Epidermal melanocyte (primary cell): ENCODE results near the gene MRPL23.

Source experiments
- DNase-seq: peaks from one replicate; pipeline ENCODE4 v3.0.0; 2011; ENCODE audit warnings: low spot score; ENCODE audit not compliant: insufficient read length

Gene MRPL23

DNA sequence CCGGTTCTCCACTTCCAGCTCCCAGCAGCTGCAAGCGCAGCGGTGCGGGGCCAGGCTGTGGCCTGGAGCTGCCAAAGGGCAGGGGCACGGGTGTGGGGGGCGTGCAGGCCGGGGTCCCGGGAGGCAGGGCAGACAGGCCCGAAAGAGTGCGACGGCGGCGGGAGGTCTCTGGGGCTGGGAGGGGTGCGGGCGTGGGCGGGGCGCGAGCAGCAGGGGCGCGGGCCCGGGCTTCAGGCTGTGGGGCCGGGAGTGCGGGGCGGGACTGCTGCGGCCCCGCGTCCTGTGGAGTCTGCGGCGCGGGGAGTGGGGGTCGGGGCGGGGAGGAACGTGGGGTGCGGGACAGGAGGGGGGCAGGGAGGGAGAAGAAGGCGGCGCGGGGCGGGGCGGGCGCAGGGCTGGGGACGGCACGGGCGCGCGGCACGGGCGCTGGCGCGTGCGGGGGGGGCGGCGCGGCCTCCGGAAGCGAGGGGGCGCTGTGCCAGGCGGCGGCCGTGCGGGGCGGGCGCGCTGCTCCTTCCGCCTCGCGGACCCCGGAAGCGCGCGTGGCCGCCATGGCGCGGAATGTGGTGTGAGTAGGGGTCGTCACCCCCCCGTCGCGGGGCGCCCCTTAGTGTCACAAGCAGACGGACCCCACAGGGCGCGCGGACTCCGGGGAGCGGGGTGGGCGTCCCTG, at the start of gene MRPL23:
TSS of gene MRPL23 (plus strand) at position 521 of the 673 bp plus-strand sequence. CDS start at position 552, 31 bp downstream.
- DNase-seq: no peak

DNA sequence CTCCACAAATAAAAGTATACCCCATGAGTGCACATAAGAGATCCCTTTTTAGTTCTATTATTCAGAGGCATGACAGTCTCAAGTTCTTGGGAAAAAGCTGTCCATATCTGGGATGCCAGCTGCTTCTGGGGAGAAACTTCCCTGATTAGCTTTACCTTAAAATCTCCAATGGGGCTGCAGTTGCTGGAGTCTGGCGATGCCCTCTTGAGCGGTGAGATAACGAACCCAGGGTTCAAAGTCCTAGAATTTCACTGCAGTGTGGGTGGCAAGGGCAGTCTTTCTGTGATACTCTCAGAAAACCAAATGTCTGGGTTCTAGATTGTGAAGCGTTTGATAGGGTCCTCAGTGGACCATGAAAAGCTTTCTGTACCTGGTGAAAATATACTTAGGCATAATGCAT, 48.0 kb upstream of the MRPL23 start:
- DNase-seq: no peak

DNA sequence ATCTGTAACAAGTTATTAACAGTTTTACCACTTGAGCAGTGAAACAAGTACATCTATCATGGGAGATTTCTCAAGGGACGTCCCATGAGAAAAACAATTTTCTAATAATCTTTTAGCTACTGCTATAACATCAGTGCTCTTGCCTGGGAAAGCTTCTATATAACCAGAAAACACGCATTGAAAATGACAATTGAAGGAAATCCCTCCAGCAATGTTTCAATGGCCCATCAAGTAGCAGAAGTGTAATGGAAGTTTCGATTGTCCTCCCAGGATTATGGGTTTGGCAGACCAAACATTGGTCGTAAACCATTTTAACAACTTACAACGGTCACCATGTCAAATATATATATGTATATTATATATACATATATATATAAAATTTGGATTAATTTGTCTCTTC, 47.4 kb upstream of the MRPL23 start:
- DNase-seq: no peak

- no peak for DNase-seq
These were observed 41.0 kb upstream of the MRPL23 start for GRCh38 chr11:1906181-1906580.

DNA sequence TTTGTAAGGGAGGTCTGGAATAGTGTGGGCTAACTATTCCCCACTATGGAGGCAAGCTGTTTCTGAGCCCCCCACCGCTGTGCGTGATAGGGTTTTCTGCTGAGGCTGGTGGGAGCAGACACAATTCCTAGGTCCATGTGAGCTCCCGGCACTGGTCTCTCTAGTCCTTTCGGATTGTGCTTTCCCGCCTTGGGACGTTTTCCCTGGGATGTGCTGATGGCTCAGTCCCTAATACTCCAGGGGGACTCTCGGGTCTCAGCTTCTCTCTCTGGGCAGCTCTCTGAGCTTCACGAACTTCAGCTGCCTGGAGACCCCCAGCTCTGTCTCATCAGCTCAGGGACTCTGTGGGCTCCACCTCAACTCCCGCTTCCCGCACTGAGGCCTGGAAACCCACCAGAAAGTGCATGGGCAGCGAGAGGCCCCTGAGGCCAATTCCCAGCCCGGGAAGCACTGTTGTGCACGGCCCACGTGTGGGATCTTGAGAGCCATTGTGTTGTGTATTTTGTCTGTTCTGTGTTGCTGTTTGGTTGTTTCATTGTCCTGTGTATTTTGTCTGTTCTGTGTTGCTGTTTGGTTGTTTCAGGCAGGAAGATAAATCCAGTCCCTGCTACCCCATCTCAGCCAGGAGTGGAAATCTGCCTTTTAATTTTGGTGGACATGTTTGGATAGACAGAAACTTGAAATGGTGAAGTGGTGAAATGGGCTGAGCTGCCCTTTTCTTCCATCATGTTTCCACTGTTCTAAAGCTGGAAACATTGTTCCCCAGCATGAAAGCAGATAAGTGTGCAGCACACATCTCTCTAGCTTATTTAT, 40.3 kb upstream of the MRPL23 start:
- no peak for DNase-seq

DNA sequence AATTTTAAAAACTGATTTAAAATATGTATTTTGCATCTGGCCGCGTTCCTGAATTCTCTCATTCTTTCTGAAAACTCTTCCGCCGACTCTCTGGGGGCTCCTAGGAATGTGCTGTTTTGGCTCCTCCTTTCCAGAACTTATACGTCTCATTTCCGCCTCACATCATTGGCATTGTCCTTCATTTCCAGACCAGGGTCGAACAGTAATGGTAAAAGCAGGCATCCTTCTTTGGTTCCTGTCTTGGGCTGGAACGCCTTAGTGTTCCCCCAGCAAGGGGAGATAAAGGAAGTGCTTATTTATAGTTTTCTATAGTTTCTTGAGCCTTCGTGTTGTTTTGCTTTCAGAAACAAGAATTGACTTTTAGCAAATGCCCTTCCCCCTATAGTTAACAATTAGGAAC, 38.5 kb upstream of the MRPL23 start:
- no peak for DNase-seq

DNA sequence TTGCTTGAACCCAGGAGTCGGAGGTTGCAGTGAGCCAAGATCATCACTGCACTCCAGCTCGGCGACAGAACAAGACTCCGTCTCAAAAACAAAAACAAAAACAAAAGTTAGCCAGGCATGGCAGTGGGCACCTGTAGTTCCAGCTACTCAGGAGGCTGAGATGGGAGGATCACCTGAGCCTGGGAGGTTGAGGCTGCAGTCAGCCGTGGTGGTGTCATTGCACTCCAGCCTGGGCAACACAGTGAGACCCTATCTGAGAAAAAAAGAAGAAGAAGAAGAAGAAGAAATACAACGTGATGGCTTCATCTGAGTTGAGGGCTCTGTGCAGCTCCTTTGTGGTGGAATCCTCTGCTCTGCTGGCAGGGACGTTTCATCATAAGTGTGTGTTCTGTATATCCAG, 37.6 kb upstream of the MRPL23 start:
- no peak for DNase-seq

DNA sequence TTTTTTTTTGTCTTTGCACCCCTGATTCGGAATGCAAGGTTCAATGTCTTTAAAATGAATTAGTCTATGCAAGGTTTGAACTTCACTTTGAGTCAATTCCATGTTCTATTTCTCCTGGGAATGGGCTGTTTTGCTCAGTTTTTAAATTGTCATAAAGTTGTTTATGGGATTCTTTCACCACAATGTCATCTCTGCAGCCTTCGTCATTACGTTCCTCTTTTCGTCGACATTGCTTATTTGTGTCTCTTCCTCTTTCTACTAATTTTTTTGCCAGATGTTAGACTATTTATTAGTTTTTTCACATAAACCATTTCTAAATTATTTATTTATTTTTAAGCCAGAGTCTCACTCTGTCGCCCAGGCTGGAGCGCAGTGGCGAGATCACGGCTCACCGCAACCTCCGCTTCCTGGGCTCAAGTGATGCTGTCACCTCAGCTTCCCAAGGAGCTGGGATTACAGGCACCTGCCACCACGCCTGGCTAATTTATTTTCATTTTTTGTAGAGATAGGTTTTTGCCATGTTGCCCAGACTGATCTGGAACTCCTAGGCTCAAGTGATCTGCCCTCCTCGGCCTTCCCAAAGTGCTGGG, 34.7 kb upstream of the MRPL23 start:
- no peak for DNase-seq

GRCh38 chr11:1913271-1914060, 33.7 kb upstream of the MRPL23 start:
- DNase-seq: no peak

GRCh38 chr11:1915795-1916131, 31.4 kb upstream of the MRPL23 start:
- no peak for DNase-seq

- DNase-seq: no peak
These were observed 30.8 kb upstream of the MRPL23 start for GRCh38 chr11:1916132-1916985.

- no peak for DNase-seq
These were observed 30.1 kb upstream of the MRPL23 start for GRCh38 chr11:1916986-1917522.

- DNase-seq: no peak
These were observed 29.4 kb upstream of the MRPL23 start for GRCh38 chr11:1917523-1918435.

- no peak for DNase-seq
These were observed 28.5 kb upstream of the MRPL23 start for GRCh38 chr11:1918436-1919315.

- no peak for DNase-seq
These were observed 27.6 kb upstream of the MRPL23 start, which contains the start of gene TNNT3 for GRCh38 chr11:1919391-1920127. TNNT3 (plus strand) TSS chr11:1919703; CDS start chr11:1922875, 3,172 bp downstream.

DNA sequence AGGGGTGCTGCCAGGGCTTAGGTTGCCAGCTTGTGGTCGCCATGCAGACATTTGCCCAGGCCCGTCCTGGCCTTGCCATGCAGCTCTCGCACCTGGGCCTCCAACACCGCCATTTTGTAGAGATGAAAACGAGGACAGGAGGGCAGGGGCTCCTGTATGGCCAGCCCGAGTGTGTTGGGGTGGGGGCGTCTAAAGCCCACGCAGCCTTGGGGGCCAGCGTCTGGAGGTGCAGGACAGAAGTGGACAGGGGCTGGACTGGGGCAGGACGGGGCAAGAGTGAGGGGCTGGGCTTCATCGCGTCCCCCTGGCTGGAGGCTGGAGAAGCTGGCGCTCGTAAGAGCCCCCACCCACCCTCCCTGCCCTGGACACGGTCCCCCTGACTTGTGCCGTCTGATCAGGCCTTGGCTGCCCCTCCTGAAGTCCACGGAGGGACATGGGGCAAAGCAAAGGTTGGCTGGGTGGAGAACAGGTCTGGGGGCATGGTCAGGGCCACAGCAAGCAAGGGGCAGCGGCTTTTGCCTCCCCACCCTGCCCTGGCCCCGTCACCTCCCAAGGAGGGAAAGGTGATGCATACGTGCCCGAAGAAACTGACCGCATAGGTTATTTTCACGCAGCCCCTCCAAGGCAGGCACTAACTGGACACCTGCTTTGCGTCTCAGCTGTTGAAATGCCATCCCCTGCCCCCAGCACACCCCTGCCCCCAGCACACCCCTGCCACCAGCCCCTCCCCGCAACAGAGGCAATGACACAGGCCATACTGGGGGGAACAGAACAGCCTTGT, 26.8 kb upstream of the MRPL23 start:
- DNase-seq: no peak
